ENCODE results near the gene ZBTB7A. TPM values are rescaled to one million over a fixed set of nuclear protein-coding genes. Genes with fewer than 3 reads are reported as not detected.

ZBTB7A gene
- total RNA-seq, 4 donors from 2014 or later = 60.3 to 94.2 (median 77.4) TPM

- no peak overlapping the region for H3K27ac ChIP-seq
- no peak overlapping the region for H3K4me3 ChIP-seq
- no peak for DNase-seq (ENCODE audit: low spot score in 2 of 2)
- no peaks in the 10 kb centered on the region for H3K9me3 ChIP-seq
- H3K4me1 ChIP-seq = peaks cover 15% of the 10 kb centered on the region
- H3K36me3 ChIP-seq = peaks cover 66% of the 10 kb centered on the region
- TF ChIP-seq CTCF (IDR thresholded peaks at IDR 0.05) (no peak), EP300 (IDR thresholded peaks at IDR 0.05) (no peak), POLR2A (IDR thresholded peaks at IDR 0.05) (no peak), POLR2AphosphoS5 (IDR thresholded peaks at IDR 0.05) (no peak)
- 67% methylated on average over 19 of the region's 31 CpGs for WGBS
- no peaks in the 10 kb centered on the region for H3K27me3 ChIP-seq
Observed at GRCh38 chr19:4096049-4096892, 29.6 kb upstream of the ZBTB7A start.

- Histone ChIP-seq H3K9me3 (no peaks in the 10 kb centered on the region), H3K4me1 (peaks cover 15% of the 10 kb centered on the region), H3K36me3 (peaks cover 64% of the 10 kb centered on the region), H3K27me3 (no peaks in the 10 kb centered on the region), H3K4me3 (no peak overlapping the region), H3K27ac (no peak overlapping the region)
- TF ChIP-seq POLR2AphosphoS5 (IDR thresholded peaks at IDR 0.05) (no peak), EP300 (IDR thresholded peaks at IDR 0.05) (no peak), CTCF (IDR thresholded peaks at IDR 0.05) (no peak), POLR2A (IDR thresholded peaks at IDR 0.05) (no peak)
- WGBS = 66% methylated on average over 7 of the region's 12 CpGs
- DNase-seq (ENCODE audit: low spot score in 2 of 2) = no peak
Observed at GRCh38 chr19:4095488-4095844, 28.8 kb upstream of the ZBTB7A start.

GRCh38 chr19:4094761-4095487 is 28.2 kb upstream of the ZBTB7A start:
- 23% methylated on average over 8 of the region's 35 CpGs for WGBS
- no peak for TF ChIP-seq CTCF (IDR thresholded peaks at IDR 0.05)
- TF ChIP-seq POLR2AphosphoS5 (IDR thresholded peaks at IDR 0.05) = no peak
- no peak for TF ChIP-seq POLR2A (IDR thresholded peaks at IDR 0.05)
- TF ChIP-seq EP300 (IDR thresholded peaks at IDR 0.05) = no peak
- no peaks in the 10 kb centered on the region for H3K9me3 ChIP-seq
- H3K27ac ChIP-seq = no peak overlapping the region
- peaks cover 65% of the 10 kb centered on the region for H3K36me3 ChIP-seq
- no peak overlapping the region for H3K4me3 ChIP-seq
- H3K4me1 ChIP-seq = peaks cover 15% of the 10 kb centered on the region
- no peak for DNase-seq (ENCODE audit: low spot score in 2 of 2)
- H3K27me3 ChIP-seq = no peaks in the 10 kb centered on the region

- DNase-seq (ENCODE audit: low spot score in 2 of 2) = no peak
- H3K36me3 ChIP-seq = peaks cover 65% of the 10 kb centered on the region
- WGBS = 77% methylated on average over 5 of the region's 19 CpGs
- TF ChIP-seq CTCF (IDR thresholded peaks at IDR 0.05) = no peak
- no peaks in the 10 kb centered on the region for H3K9me3 ChIP-seq
- no peak overlapping the region for H3K27ac ChIP-seq
- H3K4me3 ChIP-seq = no peak overlapping the region
- no peaks in the 10 kb centered on the region for H3K27me3 ChIP-seq
- H3K4me1 ChIP-seq = peaks cover 15% of the 10 kb centered on the region
Observed at GRCh38 chr19:4094291-4094690, 27.6 kb upstream of the ZBTB7A start.

- TF ChIP-seq EP300 (IDR thresholded peaks at IDR 0.05) = no peak
- no peak for TF ChIP-seq POLR2A (IDR thresholded peaks at IDR 0.05)
- no peak for TF ChIP-seq CTCF (IDR thresholded peaks at IDR 0.05)
- Histone ChIP-seq H3K27ac (no peak overlapping the region), H3K27me3 (no peaks in the 10 kb centered on the region), H3K9me3 (no peaks in the 10 kb centered on the region), H3K4me3 (no peak overlapping the region), H3K4me1 (peaks cover 15% of the 10 kb centered on the region), H3K36me3 (peaks cover 60% of the 10 kb centered on the region)
- no peak for DNase-seq (ENCODE audit: low spot score in 2 of 2)
- 93% methylated on average over 18 of the region's 18 CpGs for WGBS
Observed at GRCh38 chr19:4093643-4094175, 27.0 kb upstream of the ZBTB7A start.
